Heart right ventricle (tissue), 16 donors: ENCODE measurements around the gene SMIM45.

Experiments used
- ATAC-seq, 8 donors: fragments of 200-7000 bp; cut with Tn5 transposase; one replicate each; pipeline ENCODE4 v1.9.1; 2020; ENCODE audit warnings: mild to moderate bottlenecking in 8 of 8, moderate library complexity in 8 of 8, moderate number of reproducible peaks in 1 of 8
- DNase-seq, 2 donors: peaks; one replicate each; pipeline ENCODE4 v3.0.0-alpha.2; 2020
- H3K27ac ChIP-seq, 10 donors: fragments of 200-600 bp; sonication (generic) in 2 of 10; one replicate each; pipeline versions ENCODE4 v1.5.0 to v1.8.0; 2020 to 2022; ENCODE audit warnings: mild to moderate bottlenecking in 3 of 10
- H3K27me3 ChIP-seq, 7 donors: fragments of 200-600 bp; one replicate each; pipeline ENCODE4 v1.8.0; 2021 to 2022; ENCODE audit warnings: mild to moderate bottlenecking in 2 of 7
- H3K36me3 ChIP-seq, 9 donors: fragments of 200-600 bp; sonication (generic) in 1 of 9; one replicate each; pipeline versions ENCODE4 v1.5.0 to v1.8.0; 2020 to 2022; ENCODE audit warnings: mild to moderate bottlenecking in 2 of 9
- H3K4me1 ChIP-seq, 9 donors: fragments of 200-600 bp; sonication (generic) in 1 of 9; one replicate each; pipeline versions ENCODE4 v1.5.0 to v1.8.0; 2020 to 2022; ENCODE audit warnings: mild to moderate bottlenecking in 4 of 9
- H3K4me3 ChIP-seq, 10 donors: fragments of 200-600 bp; sonication (generic) in 2 of 10; one replicate each; pipeline versions ENCODE4 v1.5.0 to v1.8.0; 2020 to 2022; ENCODE audit warnings: mild to moderate bottlenecking in 7 of 10, moderate library complexity in 2 of 10
- H3K9me3 ChIP-seq, 11 donors: fragments of 200-600 bp in 10 of 11; sonication (generic) in 2 of 11; one replicate each; pipeline versions ENCODE4 v1.5.0 to v1.8.0; 2013 to 2022; ENCODE audit warnings: mild to moderate bottlenecking in 2 of 11, control low read depth in 1 of 11, moderate library complexity in 1 of 11
- CTCF ChIP-seq, 9 donors: fragments of 200-600 bp; sonication (generic) in 2 of 9; IDR thresholded peaks; one replicate each; pipeline versions ENCODE4 v1.5.0 to v1.8.0; 2021 to 2022; ENCODE audit warnings: antibody characterized with exemption in 9 of 9, mild to moderate bottlenecking in 5 of 9, moderate library complexity in 1 of 9
- WGBS, 2 donors: extraction: QIAGEN DNeasy Blood & Tissue Kit; methylation state at CpG; one replicate each; pipeline ENCODE4 v1.1.7; 2013; ENCODE audit warnings: inconsistent platforms in 1 of 2; 5-methylcytosine and 5-hydroxymethylcytosine counted together
- intact Hi-C, 10 donors: fragments of 100-400 bp; cut with DNase I; formaldehyde crosslinking; loops; one replicate each; pipeline versions ENCODE4 v1.11.1 to v1.14.2; 2022
- donor health status: Arrhythmogenic right ventricular cardiomyopathy.
- donor health status: ischemic (EF 13 %, LVEDD 7.1; RV severe dilation, severe dysfunction).
- donor health status: healthy with polysubstance abuse.
- donor health status: DM: no; HTN: yes; CAD: no.
- donor health status: DM: no; HTN: no; CAD: no.
- donor health status: ischemic (EF 25% LVEDD 6.9; RV normal size, moderate dysfunction).
- donor health status: ischemic (EF 25% LVEDD 5.7; RV mildly dilated, moderate dysfunction).
- donor health status: healthy.
- donor health status: DM: yes; HTN: yes; CAD: no.
- donor health status: Ischemic cardiomyopathy.
- donor health status: ischemic (EF 35%, LVEDD 5.7; RV mildly dilated, moderate dysfunction).
- donor health status: nonischemic (EF 11% LVEDD 7.7; RV severe dilation, severe dysfunction).
- donor health status: DM: yes; HTN: yes; CAD: no.
- donor health status: PGD.
- donor health status: ischemic (EF 29% LVEDD 5.4; RV normal size, mild dysfunction).
- donor health status: nonischemic (EF 23%, LVEDD 6.1; RV moderate dilation, normal function).

SMIM45 gene

GRCh38 chr22:41976961-41977566 is 25.1 kb downstream of the SMIM45 start:
- no peak overlapping the region for H3K27ac ChIP-seq
- TF ChIP-seq CTCF (IDR thresholded peaks at IDR 0.05), result no peak
- WGBS, 2 donors, result 2 to 3% methylated on average over 45 to 46 of the region's 46 CpGs
- H3K27me3 ChIP-seq, result peaks cover 0 to 63% (median 59%) of the 10 kb centered on the region in 7 donors
- peaks cover 0 to 6% (median 5%) of the 10 kb centered on the region in 9 donors for H3K4me1 ChIP-seq
- intact Hi-C loops, result loop anchor here in 3 of 10 donors (1.0 to 10.0 kb wide), 3 partner anchors 43 to 498 kb away; no protein-coding TSS in a partner anchor
- H3K9me3 ChIP-seq, result no peaks in the 10 kb centered on the region
- no peak for DNase-seq
- ATAC-seq, result peak in 1 of 8 donors; percentile 27
- no peaks in the 10 kb centered on the region for H3K36me3 ChIP-seq
- H3K4me3 ChIP-seq, result peak overlapping the region in 9 of 10 donors; percentile 15 to 50 (median 37)

- H3K27ac ChIP-seq, result no peak overlapping the region
- peaks cover 0 to 15% (median 5%) of the 10 kb centered on the region in 9 donors for H3K4me1 ChIP-seq
- no peak for TF ChIP-seq CTCF (IDR thresholded peaks at IDR 0.05)
- ATAC-seq (no peak), DNase-seq (no peak)
- peaks cover 0 to 46% (median 43%) of the 10 kb centered on the region in 7 donors for H3K27me3 ChIP-seq
- no peak overlapping the region for H3K4me3 ChIP-seq
- WGBS, 2 donors, result 91 to 100% methylated on average over 1 of the region's 1 CpG
- H3K9me3 ChIP-seq, result no peaks in the 10 kb centered on the region
- intact Hi-C loops, result loop anchor here in 2 of 10 donors (10.0 kb wide), 2 partner anchors 466 to 496 kb away; no protein-coding TSS in a partner anchor
- no peaks in the 10 kb centered on the region for H3K36me3 ChIP-seq
Measured at GRCh38 chr22:41978732-41979131, 26.8 kb downstream of the SMIM45 start.

GRCh38 chr22:41979423-41980250 is 27.7 kb downstream of the SMIM45 start:
- ATAC-seq (no peak), DNase-seq (no peak)
- Histone ChIP-seq H3K4me1 (peaks cover 0 to 15% (median 5%) of the 10 kb centered on the region in 9 donors), H3K4me3 (no peak overlapping the region), H3K27me3 (peaks cover 0 to 37% (median 34%) of the 10 kb centered on the region in 7 donors), H3K27ac (no peak overlapping the region), H3K36me3 (no peaks in the 10 kb centered on the region), H3K9me3 (no peaks in the 10 kb centered on the region)
- intact Hi-C loops, result loop anchor here in 2 of 10 donors (10.0 kb wide), 2 partner anchors 465 to 495 kb away; no protein-coding TSS in a partner anchor
- no peak for TF ChIP-seq CTCF (IDR thresholded peaks at IDR 0.05)
- 74 to 78% methylated on average over 9 of the region's 9 CpGs for WGBS, 2 donors

- intact Hi-C loops, result no loop called here
- TF ChIP-seq CTCF (IDR thresholded peaks at IDR 0.05), result no peak
- ATAC-seq, result no peak
- H3K4me3 ChIP-seq, result no peak overlapping the region
- H3K27ac ChIP-seq, result no peak overlapping the region
- H3K27me3 ChIP-seq, result peaks cover 0 to 7% (median 5%) of the 10 kb centered on the region in 7 donors
- 63% methylated on average over 5 of the region's 5 CpGs for WGBS, 2 donors
- no peaks in the 10 kb centered on the region for H3K36me3 ChIP-seq
- no peaks in the 10 kb centered on the region for H3K9me3 ChIP-seq
- no peak for DNase-seq
- peaks cover 0 to 10% (median 0%) of the 10 kb centered on the region in 9 donors for H3K4me1 ChIP-seq
Measured at GRCh38 chr22:41982865-41983264, 30.9 kb downstream of the SMIM45 start.
